GM18858 (cell line): ENCODE data around the gene MIF.
"Not testable (repeated sequence)": the region's sequence is repeated elsewhere in the genome, so short reads cannot be mapped to it uniquely, and the experiment has no call there.

ENCODE experiments used
- ATAC-seq: cut with Tn5 transposase; IDR thresholded peaks from one replicate; pipeline ENCODE4 v1.9.1; 2021; ENCODE audit not compliant: unreplicated experiment

Gene MIF

DNA sequence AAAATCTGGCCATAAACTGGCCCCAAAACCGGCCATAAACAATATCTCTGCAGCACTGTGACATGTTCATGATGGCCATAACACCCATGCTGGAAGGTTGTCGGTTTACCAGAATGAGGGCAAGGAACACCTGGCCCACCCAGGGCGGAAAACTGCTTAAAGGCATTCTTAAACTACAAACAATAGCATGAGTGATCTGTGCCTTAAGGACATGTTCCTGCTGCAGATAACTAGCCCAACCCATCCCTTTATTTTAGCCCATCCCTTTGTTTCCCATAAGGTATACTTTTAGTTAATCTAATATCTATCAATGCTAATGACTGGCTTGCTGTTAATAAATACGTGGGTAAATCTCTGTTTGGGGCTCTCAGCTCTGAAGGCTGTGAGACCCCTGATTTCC is 6.0 kb downstream of the MIF start:
- ATAC-seq, result not testable (repeated sequence)

DNA sequence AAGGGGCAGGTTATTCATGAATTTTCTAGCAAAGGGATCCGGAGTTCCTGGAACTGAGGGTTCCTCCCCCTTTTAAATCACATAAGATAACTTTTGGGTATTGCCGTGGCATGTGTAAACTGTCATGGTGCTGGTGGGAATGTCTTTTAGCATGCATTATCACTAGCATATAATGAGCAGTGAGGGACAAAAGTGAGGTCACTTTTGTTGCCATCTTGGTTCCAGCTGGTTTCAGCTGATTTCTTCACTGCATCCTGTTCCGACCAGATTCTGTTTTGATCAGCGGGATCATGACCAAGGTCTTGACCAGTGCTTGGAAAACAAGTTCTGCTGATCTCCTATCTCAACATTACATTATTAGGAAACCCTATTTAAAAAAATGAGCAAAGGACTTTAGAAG is 7.4 kb downstream of the MIF start:
- no peak for ATAC-seq

DNA sequence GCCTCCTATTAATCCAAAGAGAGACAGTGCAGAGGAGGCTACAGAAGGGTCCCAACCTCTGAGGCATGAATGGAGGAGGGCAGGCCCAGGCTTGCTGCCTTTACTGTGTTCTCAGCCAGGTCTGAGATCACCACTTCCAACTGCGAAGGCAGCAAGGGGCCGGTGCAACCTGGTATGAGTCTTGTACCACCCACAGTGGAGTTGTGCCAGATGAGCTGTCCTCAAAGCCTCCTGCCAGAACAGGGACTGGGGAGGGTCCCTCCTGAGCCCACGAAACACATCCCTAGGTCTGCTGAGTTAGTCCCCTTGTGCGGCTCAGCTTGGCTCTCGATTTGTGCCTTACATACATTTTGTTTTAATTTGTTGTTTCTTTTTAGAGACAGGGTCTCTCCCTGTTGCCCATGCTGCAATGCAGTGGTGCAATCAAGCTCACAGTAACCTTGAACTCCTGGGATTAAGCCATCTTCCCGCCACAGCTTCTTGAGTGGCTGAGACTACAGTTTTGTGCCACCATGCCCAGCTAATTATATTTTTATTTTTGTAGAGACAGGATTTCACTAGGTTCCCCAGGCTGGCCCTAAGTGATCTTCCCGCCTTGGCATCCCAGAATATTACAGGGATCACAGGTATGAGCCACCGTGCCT is 9.3 kb downstream of the MIF start:
- no peak for ATAC-seq

GRCh38 chr22:23904573-23905254 is 10.5 kb downstream of the MIF start:
- ATAC-seq, result no peak

- ATAC-seq, result no peak
These were observed 12.5 kb downstream of the MIF start for GRCh38 chr22:23906641-23907040.

GRCh38 chr22:23907423-23907822 is 13.2 kb downstream of the MIF start:
- ATAC-seq, result not testable (repeated sequence)

DNA sequence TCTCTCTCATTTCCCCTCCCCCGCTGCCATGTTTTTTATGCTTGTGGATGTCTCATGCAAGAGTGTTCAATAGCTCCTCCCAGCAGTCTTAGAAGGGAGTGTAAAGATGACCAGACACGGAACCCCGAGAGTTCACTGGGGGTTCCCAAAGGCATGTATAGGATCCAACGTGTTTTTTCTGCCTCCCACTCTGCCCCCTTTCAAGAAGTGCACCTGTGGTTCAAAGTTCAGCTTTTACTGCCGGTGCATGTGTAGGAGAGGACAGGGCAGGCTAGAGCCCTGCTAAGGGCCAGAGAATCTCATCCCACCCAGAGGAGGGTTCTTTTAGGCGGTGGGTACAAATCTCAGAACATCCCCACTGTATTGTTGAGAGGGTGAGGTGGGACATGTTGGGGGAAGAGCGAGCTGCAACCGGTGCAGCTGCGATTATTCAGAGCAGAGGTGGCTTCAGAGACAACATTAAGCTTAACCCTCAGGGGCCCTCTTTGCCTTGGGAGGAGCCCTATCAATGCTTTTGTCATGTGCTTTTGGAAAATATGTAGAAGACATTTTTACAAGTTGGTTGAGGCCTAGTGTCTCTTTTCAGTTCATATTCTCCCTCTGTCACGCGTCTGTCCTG is 14.5 kb downstream of the MIF start:
- no peak for ATAC-seq

DNA sequence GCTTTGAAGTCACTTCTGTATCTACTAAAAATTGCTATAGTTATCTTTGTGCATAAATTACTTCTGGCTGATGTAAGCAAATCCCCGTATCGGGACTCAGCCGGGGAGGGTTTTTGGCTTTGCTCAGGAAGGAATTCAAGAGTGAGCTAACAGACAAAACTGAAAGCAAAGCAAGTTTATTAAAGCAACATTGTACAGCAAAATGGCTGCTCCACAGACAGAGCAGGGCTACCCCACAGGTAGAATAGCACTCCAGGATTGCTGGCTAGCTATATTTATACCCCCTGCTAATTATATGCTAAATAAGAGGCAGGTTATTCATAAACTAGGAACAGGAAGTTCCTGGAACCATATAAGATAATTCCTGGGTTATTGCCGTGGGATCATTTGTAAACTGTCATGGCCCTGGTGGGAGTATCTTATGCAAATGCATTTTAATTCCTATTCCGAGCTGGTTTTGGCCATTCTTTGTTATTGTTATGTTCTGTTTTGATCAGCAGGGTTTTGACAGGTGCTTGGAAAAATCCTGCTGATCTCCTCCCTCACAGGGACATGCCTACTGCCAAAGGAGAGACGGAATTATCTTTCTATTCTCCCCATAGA is 15.2 kb downstream of the MIF start:
- no peak for ATAC-seq

GRCh38 chr22:23910496-23911190 is 16.5 kb downstream of the MIF start:
- ATAC-seq, result no peak

- no peak for ATAC-seq
These were observed 17.3 kb downstream of the MIF start for GRCh38 chr22:23911318-23911980.

GRCh38 chr22:23912293-23912903 is 18.2 kb downstream of the MIF start:
- ATAC-seq, result no peak

GRCh38 chr22:23913306-23913660 is 19.1 kb downstream of the MIF start:
- no peak for ATAC-seq

GRCh38 chr22:23913661-23914353 is 19.6 kb downstream of the MIF start:
- peak; percentile 87 for ATAC-seq

DNA sequence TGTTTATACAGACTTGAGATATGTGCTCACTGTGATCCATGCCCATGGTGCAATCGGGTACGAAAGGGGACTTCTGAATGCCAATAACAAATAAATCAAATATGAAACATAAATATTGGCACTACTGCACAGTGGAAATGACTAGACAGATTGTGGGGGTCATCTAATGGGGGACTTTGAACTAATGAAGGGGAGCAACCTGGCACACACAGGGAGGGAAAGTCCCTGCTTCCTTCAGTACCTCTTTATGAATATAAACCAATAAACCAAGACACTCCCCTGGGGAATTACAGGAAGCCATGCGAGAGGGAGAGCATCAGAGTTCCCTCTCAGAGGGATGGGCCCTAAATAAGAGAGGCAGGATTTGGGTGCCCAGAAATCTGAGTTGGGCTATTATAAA is 21.1 kb downstream of the MIF start:
- ATAC-seq, result no peak

GRCh38 chr22:23920267-23920611 is 26.1 kb downstream of the MIF start:
- not testable (repeated sequence) for ATAC-seq

DNA sequence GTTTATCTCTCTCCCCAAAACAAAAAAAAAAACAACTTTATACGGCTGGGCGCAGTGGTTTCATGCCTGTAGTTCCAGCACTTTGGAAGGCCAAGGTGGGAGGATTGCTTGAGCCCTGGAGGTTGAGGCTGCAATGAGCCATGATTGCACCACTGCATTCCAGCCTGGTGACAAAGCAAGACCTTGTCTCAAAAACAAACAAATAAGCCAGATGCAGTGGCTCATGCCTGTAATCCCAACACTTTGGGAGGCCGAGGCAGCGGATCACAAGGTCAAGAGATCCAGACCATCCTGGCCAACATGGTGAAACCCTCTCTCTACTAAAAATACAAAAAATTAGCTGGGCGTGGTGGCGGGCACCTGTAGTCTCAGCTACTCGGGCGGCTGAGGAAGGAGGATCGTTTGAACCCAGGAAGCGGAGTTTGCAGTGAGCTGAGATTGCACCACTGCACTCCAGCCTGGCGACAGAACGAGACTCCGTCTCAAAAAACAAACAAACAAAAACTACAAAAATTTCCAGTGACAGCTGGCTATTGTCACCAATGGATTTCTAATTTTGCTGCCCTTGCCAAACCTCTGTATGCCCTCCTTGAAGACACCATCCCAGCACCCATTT is 27.5 kb downstream of the MIF start:
- ATAC-seq, result not testable (repeated sequence)

DNA sequence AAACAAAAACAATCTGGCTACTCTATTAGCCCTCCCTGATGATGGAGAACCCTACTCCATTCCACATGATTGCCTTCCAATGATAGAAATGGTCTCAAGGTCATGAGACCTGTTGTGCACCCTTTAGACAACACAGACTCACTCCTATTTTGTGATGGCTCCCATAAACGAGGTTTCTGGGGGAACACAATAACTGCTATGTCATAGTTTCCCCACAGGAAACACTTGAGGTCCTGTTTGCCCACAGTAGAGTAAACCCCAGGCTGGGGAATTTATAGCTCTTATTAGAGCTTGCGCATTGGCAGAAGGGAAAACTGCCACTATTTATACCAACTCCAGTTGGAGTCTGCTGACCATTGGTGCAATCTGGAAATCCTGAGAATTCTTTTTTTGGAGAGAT is 28.7 kb downstream of the MIF start:
- no peak for ATAC-seq

GRCh38 chr22:23925020-23925606 is 30.9 kb downstream of the MIF start:
- no peak for ATAC-seq

GRCh38 chr22:23926561-23926960 is 32.4 kb downstream of the MIF start:
- no peak for ATAC-seq
